GM21390 (cell line): ENCODE measurements around the gene COL23A1.
"Not testable (repeated sequence)": the region's sequence is repeated elsewhere in the genome, so short reads cannot be mapped to it uniquely, and the experiment has no call there.

Experiments
- ATAC-seq: cut with Tn5 transposase; IDR thresholded peaks from one replicate; pipeline ENCODE4 v1.9.1; 2021; ENCODE audit not compliant: unreplicated experiment

Gene COL23A1

DNA sequence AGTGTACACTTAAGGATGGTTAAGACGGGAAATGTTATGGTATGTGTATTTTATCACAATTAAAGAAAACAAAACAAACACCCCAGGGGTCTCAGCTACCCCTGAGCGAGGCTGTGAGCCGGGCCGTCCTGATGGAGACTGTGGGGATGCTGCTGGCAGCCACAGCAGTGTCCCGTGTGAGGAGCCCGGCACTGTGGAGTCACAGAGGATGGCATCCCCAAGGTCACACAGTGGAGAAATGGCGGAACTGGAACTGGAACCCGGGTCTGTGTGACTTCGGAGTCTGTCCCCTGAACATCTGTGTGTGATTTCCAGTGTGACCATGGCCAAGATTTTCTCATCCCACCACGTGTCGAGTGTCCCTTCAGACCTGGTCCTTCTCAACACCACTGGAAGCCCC lies 276.9 kb downstream of the COL23A1 start:
- ATAC-seq, result no peak

DNA sequence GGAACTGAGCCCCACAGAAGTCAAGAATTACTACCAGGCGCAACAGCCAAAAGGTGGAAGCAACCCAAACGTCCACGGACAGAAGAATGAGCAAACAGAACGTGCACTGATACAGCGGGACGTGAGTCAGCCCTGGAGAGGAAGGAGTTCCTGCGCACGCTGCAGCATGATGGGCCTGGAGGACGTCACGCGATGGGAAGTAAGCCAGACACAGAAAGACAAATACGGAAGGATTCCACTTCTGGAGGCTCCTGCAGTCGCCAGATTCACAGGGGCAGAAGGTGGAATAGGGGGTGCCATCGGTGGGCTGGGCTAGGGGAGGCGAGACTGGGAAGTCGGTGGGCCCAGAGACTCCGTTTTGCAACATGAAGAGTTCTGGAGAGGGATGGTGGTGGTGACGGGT lies 277.3 kb downstream of the COL23A1 start:
- no peak for ATAC-seq

DNA sequence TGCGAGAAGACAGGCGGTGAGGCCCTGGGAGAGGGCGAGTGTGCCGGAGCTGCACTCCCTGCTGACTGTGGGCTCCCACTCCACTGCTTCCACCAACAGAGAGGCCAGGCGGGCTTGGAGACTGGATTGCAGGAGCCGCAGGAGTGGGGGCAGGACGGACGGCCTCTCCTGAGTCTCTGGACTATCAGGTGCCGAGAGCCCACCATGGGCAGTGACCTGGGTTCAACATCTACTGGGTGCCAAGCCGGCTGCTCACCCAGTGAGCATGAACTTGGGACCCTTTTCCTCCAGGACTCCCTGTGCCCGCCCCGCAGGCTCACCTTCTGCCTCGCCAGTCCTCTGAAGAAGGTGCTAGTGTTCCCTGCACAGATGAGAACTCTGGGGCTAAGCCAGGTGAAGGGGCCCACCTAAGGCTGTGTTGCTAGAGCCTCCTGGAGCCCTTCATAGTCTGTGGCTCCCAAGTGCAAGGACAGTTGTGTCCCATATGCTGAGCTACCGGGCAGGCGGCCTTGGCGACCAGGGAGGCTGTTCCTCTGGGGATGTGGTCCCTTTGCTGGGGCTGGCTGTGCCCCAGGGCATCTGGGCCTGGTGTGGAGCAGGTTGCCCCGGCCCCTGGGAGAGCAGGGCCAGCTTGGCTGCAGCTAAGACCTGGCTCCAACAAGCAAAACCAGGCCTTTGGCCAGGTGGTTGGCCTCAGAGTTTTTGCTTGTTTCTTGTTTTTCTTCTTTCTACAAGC lies 279.9 kb downstream of the COL23A1 start:
- no peak for ATAC-seq

DNA sequence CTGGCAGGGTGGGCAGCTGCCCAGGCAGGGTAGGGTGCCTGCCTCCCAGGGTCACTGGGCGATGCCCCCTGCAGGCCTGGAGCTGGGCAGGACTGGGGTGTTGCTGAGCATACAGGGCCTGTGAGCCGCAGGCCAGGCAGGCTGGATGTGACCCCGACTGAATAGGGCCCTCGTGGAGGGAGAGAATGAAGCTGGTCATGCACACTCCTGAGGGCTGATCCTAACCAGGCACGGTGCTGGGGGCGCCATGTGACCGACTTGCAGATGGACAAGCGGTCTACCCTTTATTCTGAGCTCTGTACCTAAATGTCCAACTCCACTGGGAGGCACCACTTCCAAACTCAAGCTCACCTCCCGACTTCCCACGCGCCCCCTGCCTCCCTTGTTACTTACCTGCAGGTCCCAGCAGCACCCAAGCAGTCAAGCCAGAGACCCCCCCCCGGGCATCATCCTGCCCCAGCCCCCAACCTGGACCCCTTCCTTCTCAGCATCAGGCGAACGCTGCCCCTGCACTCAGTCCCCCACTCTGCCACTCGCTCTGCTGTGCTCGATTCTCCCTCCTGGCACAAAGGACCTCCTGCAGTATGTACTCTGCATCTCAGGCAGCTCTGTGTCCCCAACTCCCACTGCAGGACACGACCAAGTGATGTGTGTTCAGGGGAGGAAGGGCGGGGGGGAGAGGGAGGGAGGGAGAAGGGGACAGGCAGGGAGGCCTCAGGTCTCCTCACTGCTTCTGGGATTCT lies 280.8 kb downstream of the COL23A1 start:
- ATAC-seq, result no peak

DNA sequence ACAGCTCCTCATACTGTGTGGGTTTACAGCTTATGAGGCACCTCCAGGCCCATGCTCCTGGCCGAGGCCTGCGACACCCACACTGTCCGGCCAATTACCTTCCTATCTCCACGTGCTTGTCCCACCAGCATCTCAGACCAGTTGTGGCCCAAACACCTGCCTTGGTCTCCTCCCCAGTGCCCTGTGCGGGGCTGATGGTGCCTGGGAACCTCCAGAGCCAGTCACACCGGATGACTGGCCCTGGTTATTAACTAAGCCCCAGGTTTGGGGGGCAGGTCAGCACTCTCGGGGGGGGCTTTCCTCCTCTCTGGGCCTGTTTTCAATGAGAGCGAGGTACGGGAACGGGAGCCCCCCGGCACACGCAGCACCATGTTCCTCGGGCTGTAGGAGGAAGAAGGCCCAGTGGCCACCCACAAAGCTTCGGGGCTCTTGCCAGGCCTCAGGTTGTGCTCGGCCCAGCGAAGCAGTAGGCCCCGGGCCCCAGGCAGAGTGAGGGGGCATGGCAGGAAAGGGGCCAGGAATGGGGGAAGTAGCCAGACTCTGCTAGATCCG lies 281.6 kb downstream of the COL23A1 start:
- no peak for ATAC-seq

DNA sequence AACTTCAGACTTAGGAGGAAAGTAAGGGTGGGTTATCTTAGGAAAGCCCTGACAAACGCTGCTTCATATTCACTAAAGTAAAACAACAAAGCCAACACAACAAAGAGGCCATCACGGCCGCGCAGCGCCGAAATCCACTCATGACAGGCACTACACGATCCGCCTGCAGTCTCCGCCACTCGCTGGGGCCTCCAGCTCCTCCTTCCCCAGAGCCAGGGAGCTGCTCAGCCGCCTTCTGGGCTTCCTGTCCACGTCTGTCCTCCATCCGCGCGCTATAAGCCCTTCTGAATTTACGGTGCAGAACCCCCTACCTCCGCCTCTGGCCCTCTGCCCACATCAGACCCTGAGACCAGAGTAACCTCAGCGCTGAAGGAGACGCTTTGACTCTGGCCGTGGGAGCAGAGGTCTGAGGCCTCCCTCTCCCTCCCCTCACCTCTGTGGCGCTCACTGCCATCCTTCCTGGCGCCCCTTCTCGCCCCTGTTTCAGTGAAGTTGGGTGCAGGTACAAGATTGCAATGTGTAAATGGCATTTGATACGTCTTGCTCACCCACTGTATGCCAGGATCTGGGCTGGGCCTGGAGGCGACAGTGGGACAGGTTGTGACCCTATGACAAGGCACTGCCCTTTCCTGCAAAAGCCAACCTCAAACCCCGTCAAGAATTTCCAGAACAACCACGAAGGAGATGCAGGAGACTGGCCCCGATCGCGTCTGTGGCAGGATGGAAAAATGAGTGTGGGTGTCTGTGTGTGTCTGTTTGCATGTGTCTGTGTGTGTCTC lies 282.7 kb downstream of the COL23A1 start:
- ATAC-seq, result no peak

DNA sequence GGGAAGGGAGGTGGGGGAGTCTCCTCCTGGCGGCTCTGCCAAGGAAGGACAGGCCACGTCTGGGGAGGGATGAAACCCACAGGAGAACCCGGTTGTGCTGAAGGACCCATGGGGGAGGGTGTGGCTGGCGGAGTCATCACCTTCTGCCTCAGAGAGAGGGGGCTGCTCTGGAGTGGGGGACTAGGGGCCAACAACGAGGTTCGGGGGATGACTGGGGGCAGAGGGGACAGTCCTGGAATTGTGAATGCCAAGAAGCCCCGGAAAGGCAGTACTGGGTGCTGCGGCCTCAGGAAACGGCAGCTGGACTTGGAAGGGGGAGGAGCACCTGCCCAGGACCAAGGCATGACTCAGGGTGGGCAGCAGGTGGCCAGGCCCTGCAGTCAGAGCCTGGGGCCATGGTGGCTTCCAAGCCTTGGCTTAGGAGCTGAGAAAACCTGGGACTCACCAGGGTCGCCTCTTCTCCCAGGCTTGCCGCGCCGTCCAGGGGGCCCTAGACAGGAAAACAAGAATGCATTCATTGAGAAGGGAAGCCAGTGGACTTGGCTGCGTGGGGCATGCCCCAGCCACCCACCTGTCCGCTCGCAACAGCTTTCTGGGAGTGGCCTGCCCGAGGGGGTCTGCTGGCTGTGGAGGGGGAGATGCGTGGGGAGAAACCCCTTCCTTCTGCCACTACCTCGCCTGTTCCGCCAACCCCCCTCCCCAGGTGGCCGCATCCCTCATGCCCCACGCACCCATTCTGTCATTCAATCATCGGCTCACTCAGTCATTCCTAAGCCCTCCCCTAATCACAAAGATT lies 283.6 kb downstream of the COL23A1 start:
- no peak for ATAC-seq

DNA sequence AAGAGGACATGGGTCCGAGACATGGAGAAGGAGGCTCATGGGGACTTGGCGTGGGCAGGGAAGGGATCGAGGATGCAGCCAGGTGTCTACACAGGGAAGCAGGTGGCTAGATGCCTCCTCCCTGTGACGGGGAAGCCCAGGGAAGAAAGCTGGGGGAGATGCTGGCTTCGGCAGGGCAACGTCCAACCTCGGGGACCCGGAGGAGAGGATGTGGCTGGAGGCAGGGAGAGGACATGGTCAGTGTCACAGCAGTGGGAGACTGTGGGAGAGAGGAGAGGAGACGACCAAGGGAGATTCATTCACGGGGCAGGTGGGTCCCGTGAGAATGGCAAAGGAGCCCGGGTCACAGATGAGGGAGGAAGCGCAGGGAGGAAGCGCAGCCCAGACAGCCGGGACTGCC lies 284.4 kb downstream of the COL23A1 start:
- ATAC-seq, result no peak

DNA sequence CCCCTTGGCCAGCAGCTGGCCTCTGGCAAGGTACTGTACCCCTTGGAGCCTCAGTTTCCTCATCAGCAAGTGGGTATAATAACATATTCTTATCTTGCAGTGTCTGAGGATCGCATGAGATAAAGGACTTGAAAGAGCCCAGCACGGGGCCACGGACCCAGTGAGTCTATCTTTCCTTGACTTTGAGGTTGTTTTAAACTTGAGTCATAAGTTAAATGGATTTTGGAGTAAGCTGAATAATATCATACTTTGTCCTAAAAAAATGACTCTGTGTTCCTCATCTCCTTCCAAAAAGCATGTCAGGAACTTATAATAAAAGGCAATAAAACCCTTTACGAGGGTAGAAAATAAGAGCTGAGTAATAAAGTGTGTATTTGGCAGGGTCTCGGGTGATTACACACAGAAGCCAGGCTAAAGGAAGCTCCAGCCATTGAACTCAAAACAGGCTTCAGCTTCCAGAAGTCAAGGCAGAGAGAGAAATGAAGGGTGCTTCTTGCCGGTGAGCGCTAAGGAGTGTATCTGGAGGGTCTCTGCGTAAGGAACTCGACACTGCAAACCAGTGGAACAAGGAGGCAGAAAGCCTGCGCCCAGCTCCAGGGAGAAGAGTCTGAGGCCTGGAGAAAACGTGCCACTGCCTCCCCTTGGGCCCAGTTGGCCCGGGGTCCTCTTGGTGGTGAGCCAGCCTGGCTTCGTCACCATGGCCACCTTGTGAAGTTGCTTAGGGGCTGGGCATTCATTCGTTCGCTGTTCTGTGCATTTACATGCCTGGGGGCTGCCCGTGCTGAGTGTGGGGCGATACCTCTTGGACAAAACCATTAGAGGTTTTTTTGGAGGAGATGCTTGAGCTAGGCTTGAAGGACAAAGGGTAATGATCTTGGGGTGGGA lies 285.2 kb downstream of the COL23A1 start:
- no peak for ATAC-seq

DNA sequence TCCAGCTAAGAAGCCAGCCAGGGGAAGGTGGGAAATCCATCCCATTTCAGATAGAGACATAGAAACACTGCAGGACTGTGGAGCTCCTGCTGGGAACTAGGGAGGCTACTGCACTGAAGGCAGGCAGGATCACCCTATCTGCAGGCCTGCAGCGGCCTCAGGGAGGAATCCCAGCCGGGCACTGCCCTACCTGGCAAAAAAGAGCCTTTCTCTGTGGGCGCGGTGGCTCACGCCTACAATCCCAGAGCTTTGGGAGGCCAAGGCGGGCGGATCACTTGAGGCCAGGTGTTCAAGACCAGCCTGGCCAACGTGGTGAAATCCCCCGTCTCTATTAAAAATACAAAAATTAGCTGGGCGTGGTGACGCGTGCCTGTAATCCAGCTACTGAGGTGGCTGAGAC lies 286.2 kb downstream of the COL23A1 start:
- no peak for ATAC-seq

DNA sequence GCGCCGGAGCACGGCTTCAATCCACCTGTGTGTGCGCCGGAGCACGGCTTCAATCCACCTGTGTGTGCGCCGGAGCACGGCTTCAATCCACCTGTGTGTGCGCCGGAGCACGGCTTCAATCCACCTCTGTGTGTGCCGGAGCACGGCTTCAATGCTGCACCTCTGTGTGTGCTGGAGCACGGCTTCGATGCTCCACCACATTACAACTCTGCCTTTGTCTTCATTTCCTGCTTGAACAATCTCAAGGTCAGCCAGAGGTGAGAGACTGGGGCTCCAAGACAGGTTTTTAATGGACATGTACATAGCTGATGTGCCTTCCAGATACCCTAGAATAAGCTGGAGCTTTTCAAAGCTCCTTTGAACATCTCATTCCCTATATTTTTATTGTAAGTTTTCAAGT lies 287.9 kb downstream of the COL23A1 start:
- ATAC-seq, result not testable (repeated sequence)

DNA sequence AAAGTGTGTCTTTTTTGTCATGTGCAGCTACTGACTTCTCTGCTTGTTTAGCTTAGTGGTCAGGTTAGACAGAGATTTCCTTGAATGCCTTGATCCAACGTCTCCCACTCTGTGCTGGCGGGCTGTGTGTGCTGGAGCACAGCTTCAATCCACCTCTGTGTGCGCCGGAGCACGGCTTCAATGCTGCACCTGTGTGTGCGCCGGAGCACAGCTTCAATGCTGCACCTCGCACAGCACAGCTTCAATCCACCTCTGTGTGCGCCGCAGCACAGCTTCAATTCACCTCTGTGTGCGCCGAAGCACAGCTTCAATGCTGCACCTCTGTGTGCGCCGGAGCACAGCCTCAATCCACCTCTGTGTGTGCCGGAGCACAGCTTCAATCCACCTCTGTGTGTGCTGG lies 288.6 kb downstream of the COL23A1 start:
- ATAC-seq, result no peak

DNA sequence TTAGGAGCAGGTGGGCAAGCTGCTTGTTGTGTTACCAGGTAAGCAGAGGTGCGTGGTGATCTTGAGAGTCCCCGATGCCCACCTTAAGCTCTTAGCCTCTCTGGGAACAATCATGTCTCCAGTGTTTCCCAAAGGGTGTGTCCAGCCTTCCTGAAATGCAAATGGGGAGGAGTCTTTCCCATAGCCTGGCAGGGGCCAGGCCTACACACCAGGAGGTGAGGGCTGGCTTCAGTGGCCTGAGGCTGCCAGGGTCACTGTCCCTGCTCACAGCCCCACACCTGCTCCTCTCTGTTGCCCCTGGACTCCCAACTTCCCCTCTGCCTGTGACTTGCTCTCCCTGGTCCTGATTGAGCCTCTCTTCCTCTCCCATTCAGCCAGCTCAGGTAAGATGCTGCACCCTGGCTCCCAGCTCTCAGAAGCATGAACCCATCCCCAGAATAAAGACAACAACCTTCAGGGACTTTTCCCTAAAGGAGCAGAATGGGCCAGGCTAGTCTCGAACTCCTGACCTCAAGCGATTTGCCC lies 291.8 kb downstream of the COL23A1 start:
- no peak for ATAC-seq

DNA sequence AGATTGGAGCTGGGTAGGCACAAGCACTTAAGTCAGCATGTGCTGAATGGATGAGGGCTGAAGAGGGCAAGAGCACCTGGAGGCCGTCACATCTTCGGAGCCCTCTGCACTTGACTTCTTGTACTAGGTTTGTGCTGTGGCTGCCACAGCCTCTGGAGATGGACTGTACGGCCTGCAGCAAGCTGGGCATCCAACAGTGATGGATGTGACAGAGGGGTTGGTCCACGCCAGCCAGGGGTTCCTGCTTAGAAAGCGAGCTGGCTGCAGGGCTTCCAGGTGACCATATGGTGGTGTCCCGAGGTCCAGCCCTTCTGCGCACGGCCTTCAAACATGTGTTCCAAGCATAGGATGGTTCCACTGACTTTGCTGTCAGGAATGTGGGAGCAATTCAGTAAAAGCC lies 292.4 kb downstream of the COL23A1 start:
- ATAC-seq, result no peak

DNA sequence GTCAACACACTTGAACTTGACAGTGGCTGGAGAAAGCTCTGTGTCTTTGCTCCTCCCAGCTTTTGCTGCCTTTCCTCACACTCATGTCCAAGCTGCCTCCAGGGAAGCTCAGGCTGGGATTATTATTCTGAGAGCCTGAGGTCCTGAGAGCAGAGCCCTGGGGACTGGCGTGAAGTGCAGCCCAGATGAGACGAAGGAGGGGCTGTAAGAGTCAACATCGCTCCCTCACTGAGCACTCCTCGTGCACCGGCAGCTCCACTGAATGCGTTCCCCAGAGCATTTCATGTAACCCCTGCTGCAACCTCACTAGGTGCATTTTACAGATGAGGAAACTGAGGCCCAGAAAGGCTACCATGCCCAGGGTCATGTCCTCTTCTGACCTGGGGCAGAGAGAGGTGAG lies 294.1 kb downstream of the COL23A1 start:
- no peak for ATAC-seq

DNA sequence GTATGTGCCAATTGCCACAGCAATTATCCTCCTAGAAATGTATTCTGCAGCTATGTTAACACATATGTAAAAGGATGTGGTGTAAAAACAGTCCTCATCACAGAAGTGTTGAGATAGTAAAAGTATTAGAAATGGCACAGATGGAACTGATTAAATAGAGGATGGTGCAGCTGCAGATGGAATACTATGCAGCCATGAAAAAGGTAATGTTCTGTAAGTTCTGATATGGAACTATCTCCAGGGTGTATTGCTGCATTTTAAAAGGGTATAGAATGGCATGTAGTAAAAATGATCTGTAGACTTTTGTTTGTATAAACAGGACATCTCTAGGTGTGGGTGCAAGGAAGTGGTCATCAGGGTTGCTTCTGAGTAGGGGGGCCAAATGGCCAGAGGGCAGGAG lies 294.6 kb downstream of the COL23A1 start:
- ATAC-seq, result no peak

DNA sequence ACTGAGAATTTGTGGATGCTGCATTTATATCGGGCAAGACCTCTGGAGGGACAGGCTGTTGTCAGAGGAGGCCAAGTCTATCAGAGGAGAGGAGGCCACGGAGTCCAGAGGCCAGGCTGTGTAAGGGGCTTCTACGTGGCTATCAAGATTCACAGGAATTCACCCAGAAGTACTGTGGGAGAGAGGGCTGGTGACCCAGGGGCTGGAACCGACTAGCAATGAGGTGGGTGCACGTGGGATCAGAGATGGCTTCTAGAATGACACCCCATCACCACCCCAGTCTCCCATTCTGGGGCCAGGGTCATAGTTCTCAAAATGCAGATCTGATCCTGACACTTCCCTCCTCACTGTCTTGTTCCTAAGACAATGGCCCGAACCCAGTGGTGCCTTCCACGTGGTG lies 296.4 kb downstream of the COL23A1 start:
- ATAC-seq, result no peak

DNA sequence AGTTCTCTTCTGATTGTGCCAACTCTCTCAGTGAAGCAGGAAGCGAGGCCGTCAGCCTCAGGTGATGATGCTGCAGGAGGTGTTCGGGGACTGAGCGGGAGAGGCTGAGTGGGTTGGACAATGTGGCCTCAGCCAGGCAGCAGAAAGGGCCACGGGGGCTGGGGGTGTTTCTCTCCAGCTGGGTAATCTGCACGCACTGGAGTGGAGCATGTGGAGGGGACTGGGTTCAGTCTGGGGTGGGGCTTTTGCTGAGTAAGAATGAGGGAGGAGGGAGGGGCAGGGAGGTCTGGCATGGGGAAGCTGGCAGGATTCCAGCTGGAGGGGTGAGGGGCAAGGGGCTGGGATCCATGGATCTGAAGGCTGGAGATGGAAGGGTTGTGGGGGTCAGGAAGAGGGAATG lies 296.8 kb downstream of the COL23A1 start:
- ATAC-seq, result no peak

DNA sequence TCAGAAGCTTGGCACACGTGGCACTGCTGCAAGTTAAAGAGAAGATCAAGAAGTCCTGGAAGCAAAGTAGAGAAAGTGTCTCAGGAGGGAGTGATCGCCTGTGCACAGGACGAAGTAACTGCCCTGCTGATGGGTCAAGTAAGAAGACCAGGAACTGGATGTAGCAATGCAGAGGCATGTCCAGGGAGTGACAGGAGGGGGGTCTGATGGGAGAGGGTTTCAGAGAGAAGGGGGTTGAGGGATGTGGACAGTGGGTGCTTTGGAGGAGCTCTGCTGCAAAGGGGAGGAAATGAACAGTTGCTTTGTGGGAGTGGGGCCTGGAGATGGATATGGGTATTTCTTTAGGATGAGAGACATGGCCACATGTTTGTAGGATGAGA lies 297.4 kb downstream of the COL23A1 start:
- no peak for ATAC-seq
